K562 (cell line): ENCODE data around the gene GALNT5. TPM values are rescaled to one million over a fixed set of nuclear protein-coding genes. Genes with fewer than 3 reads are reported as not detected.

ENCODE experiments used
- ARID1B ChIP-seq: fragments of 450-650 bp; IDR thresholded peaks from 2 replicates; pipeline ENCODE4 v1.6.1; 2016; ENCODE audit warnings: antibody characterized with exemption, mild to moderate bottlenecking, inconsistent platforms
- CHD7 ChIP-seq: fragments of 200-600 bp; sonication (generic); IDR thresholded peaks from one replicate; pipeline ENCODE4 v1.6.1; 2012; ENCODE audit warnings: mild to moderate bottlenecking, low read depth, low read length, inconsistent platforms
- ETV5 ChIP-seq: sonication (generic); formaldehyde crosslinking; IDR thresholded peaks from 2 replicates; pipeline ENCODE4 v1.4.0; 2020; ENCODE audit warnings: low read depth, mild to moderate bottlenecking, missing genetic modification reagents
- GATAD2B ChIP-seq: fragments of 450-650 bp; IDR thresholded peaks from 2 replicates; pipeline ENCODE4 v1.6.1; 2017; ENCODE audit warnings: mild to moderate bottlenecking, borderline replicate concordance
- IRF2 ChIP-seq: sonication (generic); formaldehyde crosslinking; IDR thresholded peaks from 2 replicates; pipeline ENCODE4 v1.8.1; 2022; ENCODE audit warnings: mild to moderate bottlenecking, missing genetic modification reagents
- MXD1 ChIP-seq: fragments of 250-450 bp; sonication (Bioruptor Pico); IDR thresholded peaks from 2 replicates; pipeline ENCODE4 v1.8.0; 2021; ENCODE audit warnings: borderline replicate concordance, mild to moderate bottlenecking, moderate library complexity; ENCODE audit not compliant: poor library complexity, severe bottlenecking
- PHF8 ChIP-seq: fragments of 200-600 bp; sonication (generic); IDR thresholded peaks from 2 replicates; pipeline ENCODE4 v1.6.1; 2012; ENCODE audit warnings: mixed run types, mild to moderate bottlenecking, inconsistent platforms, low read length, moderate library complexity, borderline replicate concordance
- PML ChIP-seq: IDR thresholded peaks from 2 replicates; pipeline ENCODE4 v1.6.1; 2012; ENCODE audit warnings: low read length, inconsistent platforms
- STAT5B ChIP-seq: fragments of 250-450 bp; sonication (Bioruptor Pico); IDR thresholded peaks from 2 replicates; pipeline ENCODE4 v1.8.0; 2021; ENCODE audit warnings: mild to moderate bottlenecking, inconsistent platforms
- TEAD1 ChIP-seq, 2 experiments: fragments of 450-650 bp in 1 of 2; sonication (generic) in 1 of 2; formaldehyde crosslinking; IDR thresholded peaks; 2 replicates each; pipeline versions ENCODE4 v1.4.0 to v1.8.0; 2020 to 2022; ENCODE audit warnings: mild to moderate bottlenecking in 2 of 2, missing genetic modification reagents in 1 of 2
- THRAP3 ChIP-seq: fragments of 450-650 bp; IDR thresholded peaks from 2 replicates; pipeline ENCODE4 v1.6.1; 2016; ENCODE audit warnings: mild to moderate bottlenecking, inconsistent platforms, borderline replicate concordance
- ZFP36 ChIP-seq: fragments of 150-350 bp; IDR thresholded peaks from 2 replicates; pipeline ENCODE4 v1.6.1; 2018; ENCODE audit warnings: low read length, low read depth; ENCODE audit not compliant: partially characterized antibody
- ZFP91 ChIP-seq: sonication (generic); formaldehyde crosslinking; IDR thresholded peaks from 2 replicates; pipeline ENCODE4 v1.8.0; 2022; ENCODE audit warnings: mild to moderate bottlenecking, missing genetic modification reagents
- ZNF316 ChIP-seq: fragments of 450-650 bp; IDR thresholded peaks from 2 replicates; pipeline ENCODE4 v1.6.1; 2016
- polyA plus RNA-seq, 8 experiments: library from polyadenylated mRNA; depleted of rRNA in 4 of 8; stranded (reverse) in 5 of 8; unstranded in 3 of 8; fragments of >200 nt; fragmentation: Nextera tagmentation in 2 of 8; fragmentation: Illumina TruSeq in 1 of 8; extraction: Ambion mirVana in 2 of 8; extraction: Trizol in 1 of 8; gene quantifications; 2 replicates each; pipeline versions ENCODE4 v1.2.1 to v1.2.3, GENCODE V29; 2011 to 2014; ENCODE audit warnings: inconsistent platforms in 1 of 8, missing spikeins in 1 of 8
- total RNA-seq, 7 experiments: library from RNA; depleted of rRNA in 6 of 7; stranded (reverse); fragments of >200 nt in 6 of 7; fragmentation: Illumina TruSeq in 2 of 7; extraction: Trizol in 2 of 7; gene quantifications; 2 replicates each; pipeline versions ENCODE4 v1.2.1 to v1.2.3, GENCODE V29; 2011 to 2021; ENCODE audit warnings: low replicate concordance in 1 of 7

Gene GALNT5
- total and polyA plus RNA-seq, 9 of the 15 experiments (the other 6 are each of a cell fraction or from before 2014, with no cell fraction given), result 21.6 to 73.0 (median 54.7) TPM

GRCh38 chr2:157258520-157259326 is 1.2 kb downstream of the GALNT5 start (continued):
- no peak for TF ChIP-seq CHD7
- no peak for TF ChIP-seq IRF2 (CRISPR knock-in tag)
- peak; percentile 10; the same call in 1 of the 2 replicates for TF ChIP-seq PHF8
- peak; percentile 19; the same call in 1 of the 2 replicates for TF ChIP-seq ETV5 (CRISPR knock-in tag)
- TF ChIP-seq TEAD1 (CRISPR knock-in tag; IDR thresholded peaks at IDR 0.05), result peak in 1 of 2 experiments; percentile 44; a peak in 2 of 4 replicates
- no peak for TF ChIP-seq GATAD2B
- TF ChIP-seq ZFP36, result no peak
- TF ChIP-seq ARID1B, result peak; percentile 69
- TF ChIP-seq ZFP91 (CRISPR knock-in tag), result no peak
- 0 out of 2 replicates have a peak, but pooled peaks have one; percentile 37 for TF ChIP-seq PML
- TF ChIP-seq THRAP3, result 0 out of 2 replicates have a peak, but pooled peaks have one; percentile 13
- TF ChIP-seq MXD1 (CRISPR knock-in tag), result no peak
- TF ChIP-seq STAT5B (CRISPR knock-in tag), result no peak
- peak; percentile 90 for TF ChIP-seq ZNF316
